ENCODE measurements around the gene CCDC187.

GRCh38 chr9:136244969-136245218 is 59.0 kb downstream of the CCDC187 start:
- TF ChIP-seq, protein P1, sequence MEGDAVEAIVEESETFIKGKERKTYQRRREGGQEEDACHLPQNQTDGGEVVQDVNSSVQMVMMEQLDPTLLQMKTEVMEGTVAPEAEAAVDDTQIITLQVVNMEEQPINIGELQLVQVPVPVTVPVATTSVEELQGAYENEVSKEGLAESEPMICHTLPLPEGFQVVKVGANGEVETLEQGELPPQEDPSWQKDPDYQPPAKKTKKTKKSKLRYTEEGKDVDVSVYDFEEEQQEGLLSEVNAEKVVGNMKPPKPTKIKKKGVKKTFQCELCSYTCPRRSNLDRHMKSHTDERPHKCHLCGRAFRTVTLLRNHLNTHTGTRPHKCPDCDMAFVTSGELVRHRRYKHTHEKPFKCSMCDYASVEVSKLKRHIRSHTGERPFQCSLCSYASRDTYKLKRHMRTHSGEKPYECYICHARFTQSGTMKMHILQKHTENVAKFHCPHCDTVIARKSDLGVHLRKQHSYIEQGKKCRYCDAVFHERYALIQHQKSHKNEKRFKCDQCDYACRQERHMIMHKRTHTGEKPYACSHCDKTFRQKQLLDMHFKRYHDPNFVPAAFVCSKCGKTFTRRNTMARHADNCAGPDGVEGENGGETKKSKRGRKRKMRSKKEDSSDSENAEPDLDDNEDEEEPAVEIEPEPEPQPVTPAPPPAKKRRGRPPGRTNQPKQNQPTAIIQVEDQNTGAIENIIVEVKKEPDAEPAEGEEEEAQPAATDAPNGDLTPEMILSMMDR (IDR thresholded peaks at IDR 0.05; ENCODE audit: low read depth, low read length, poor library complexity, severe bottlenecking), result no peak
- no peak for TF ChIP-seq EZH2phosphoT487 (IDR thresholded peaks at IDR 0.05; ENCODE audit: borderline replicate concordance, low read length)
